ENCODE results near the gene ADAMTSL2. TPM values are rescaled to one million over a fixed set of nuclear protein-coding genes. Genes with fewer than 3 reads are reported as not detected.

Gene ADAMTSL2
- total RNA-seq, 2 donors from 2014 or later, result 0.24 to 0.74 TPM

GRCh38 chr9:133505901-133506652, 28.4 kb upstream of the ADAMTSL2 start:
- Histone ChIP-seq H3K9ac (ENCODE audit: low read depth in 2 of 2, low read length in 2 of 2) (no peak overlapping the region), H3K27me3 (no peaks in the 10 kb centered on the region), H3K27ac (no peak overlapping the region), H3K36me3 (no peaks in the 10 kb centered on the region), H3K4me1 (peaks cover 10% of the 10 kb centered on the region), H3K4me3 (no peak overlapping the region), H3K9me3 (no peaks in the 10 kb centered on the region)
- no peak for DNase-seq
- no peak for TF ChIP-seq CTCF (IDR thresholded peaks at IDR 0.05)
- intact Hi-C loops (cut with DNase I), result no loop called here

- Histone ChIP-seq H3K4me1 (peaks cover 10% of the 10 kb centered on the region), H3K27ac (no peak overlapping the region), H3K27me3 (no peaks in the 10 kb centered on the region), H3K9ac (ENCODE audit: low read depth in 2 of 2, low read length in 2 of 2) (no peak overlapping the region), H3K36me3 (no peaks in the 10 kb centered on the region), H3K9me3 (no peaks in the 10 kb centered on the region), H3K4me3 (no peak overlapping the region)
- no peak for TF ChIP-seq CTCF (IDR thresholded peaks at IDR 0.05)
- DNase-seq, result no peak
- intact Hi-C loops (cut with DNase I), result no loop called here
These were observed 27.9 kb upstream of the ADAMTSL2 start for GRCh38 chr9:133506653-133507038.

GRCh38 chr9:133507246-133507965, 27.1 kb upstream of the ADAMTSL2 start:
- Histone ChIP-seq H3K9me3 (no peaks in the 10 kb centered on the region), H3K4me3 (no peak overlapping the region), H3K4me1 (peaks cover 10% of the 10 kb centered on the region), H3K36me3 (no peaks in the 10 kb centered on the region), H3K27me3 (no peaks in the 10 kb centered on the region), H3K9ac (ENCODE audit: low read depth in 2 of 2, low read length in 2 of 2) (no peak overlapping the region), H3K27ac (no peak overlapping the region)
- intact Hi-C loops (cut with DNase I), result no loop called here
- DNase-seq, result no peak
- no peak for TF ChIP-seq CTCF (IDR thresholded peaks at IDR 0.05)

GRCh38 chr9:133508046-133508445, 26.5 kb upstream of the ADAMTSL2 start:
- Histone ChIP-seq H3K9ac (ENCODE audit: low read depth in 2 of 2, low read length in 2 of 2) (no peak overlapping the region), H3K36me3 (no peaks in the 10 kb centered on the region), H3K9me3 (no peaks in the 10 kb centered on the region), H3K4me3 (no peak overlapping the region), H3K27me3 (no peaks in the 10 kb centered on the region), H3K4me1 (peaks cover 10% of the 10 kb centered on the region), H3K27ac (no peak overlapping the region)
- intact Hi-C loops (cut with DNase I), result no loop called here
- no peak for TF ChIP-seq CTCF (IDR thresholded peaks at IDR 0.05)
- no peak for DNase-seq

GRCh38 chr9:133509179-133510083, 25.1 kb upstream of the ADAMTSL2 start:
- peaks cover 10% of the 10 kb centered on the region for H3K4me1 ChIP-seq
- DNase-seq, result peak; percentile 46
- H3K27ac ChIP-seq, result no peak overlapping the region
- no peaks in the 10 kb centered on the region for H3K36me3 ChIP-seq
- no peaks in the 10 kb centered on the region for H3K27me3 ChIP-seq
- H3K4me3 ChIP-seq, result no peak overlapping the region
- no peak overlapping the region for H3K9ac ChIP-seq (ENCODE audit: low read depth in 2 of 2, low read length in 2 of 2)
- TF ChIP-seq CTCF (IDR thresholded peaks at IDR 0.05), result no peak
- intact Hi-C loops (cut with DNase I), result no loop called here
- no peaks in the 10 kb centered on the region for H3K9me3 ChIP-seq
